Measurements from ENCODE around the gene RPH3AL. TPM values are rescaled to one million over a fixed set of nuclear protein-coding genes. Genes with fewer than 3 reads are reported as not detected.
"Not testable (repeated sequence)": the region's sequence is repeated elsewhere in the genome, so short reads cannot be mapped to it uniquely, and the experiment has no call there.

RPH3AL gene
- total RNA-seq, 1 experiment from 2014 or later, result 3.0 TPM

GRCh38 chr17:202501-202951, 150.1 kb downstream of the RPH3AL start:
- Histone ChIP-seq H2AFZ (ENCODE audit: low read length) (no peak overlapping the region), H3K18ac (ENCODE audit: insufficient read length, low read depth, low read length) (no peak overlapping the region), H2AK5ac (ENCODE audit: insufficient read length, low read length) (no peak overlapping the region), H3K23me2 (ENCODE audit: insufficient read length, low read depth, low read length, poor library complexity, severe bottlenecking) (no peaks in the 10 kb centered on the region), H4K8ac (replicated peaks; ENCODE audit: insufficient read length, low read depth, low read length) (no peak overlapping the region), H3K4me2 (ENCODE audit: insufficient read depth, insufficient read length, low read length) (no peak overlapping the region), H3K79me2 (ENCODE audit: insufficient read depth, low read length) (no peaks in the 10 kb centered on the region), H4K91ac (ENCODE audit: insufficient read length, low read depth, low read length) (no peak overlapping the region), H2BK15ac (ENCODE audit: low read depth, low read length) (no peak overlapping the region), H3K4me1 (ENCODE audit: insufficient read depth, low read length) (no peaks in the 10 kb centered on the region), H2BK20ac (ENCODE audit: low read depth, low read length, poor library complexity, severe bottlenecking) (no peak overlapping the region), H3K27me3 (ENCODE audit: insufficient read depth, low read length) (no peaks in the 10 kb centered on the region), H2BK12ac (ENCODE audit: insufficient read length, low read depth, low read length) (no peak overlapping the region), H2BK5ac (ENCODE audit: insufficient read length, low read length) (no peak overlapping the region), H3K14ac (ENCODE audit: insufficient read depth, low read length) (no peak overlapping the region; the same call in 1 of the 2 replicates), H3K9me3 (ENCODE audit: control insufficient read depth, low read depth, low read length) (no peaks in the 10 kb centered on the region), H2BK120ac (ENCODE audit: low read depth, low read length, poor library complexity, severe bottlenecking) (no peak overlapping the region), H3K23ac (ENCODE audit: insufficient read length, low read depth, low read length) (no peak overlapping the region), H4K20me1 (ENCODE audit: control insufficient read depth, insufficient read depth, insufficient read length) (no peaks in the 10 kb centered on the region), H4K5ac (ENCODE audit: insufficient read length, low read depth, low read length) (no peak overlapping the region), H3T11ph (ENCODE audit: low read length) (no peak overlapping the region), H3K4ac (ENCODE audit: low read depth, low read length) (no peak overlapping the region), H3K56ac (ENCODE audit: insufficient read length, low read depth, low read length) (no peak overlapping the region), H3K79me1 (ENCODE audit: insufficient read depth, low read depth, low read length, poor library complexity, severe bottlenecking) (no peaks in the 10 kb centered on the region), H3K27ac (ENCODE audit: insufficient read length, low read depth, low read length) (no peak overlapping the region), H3K9ac (ENCODE audit: extremely low read depth, insufficient read length, low read length) (no peak overlapping the region)
- TF ChIP-seq CTCF (conservative IDR thresholded peaks at IDR 0.05), result no peak
- peaks cover 17 to 38% of the 10 kb centered on the region in 2 experiments for H3K4me1 Mint-ChIP-seq
- DNase-seq, result no peak
- H3K27ac Mint-ChIP-seq, result peak overlapping the region in 1 of 3 experiments; percentile 70; a peak in 1 of 7 replicates
- H3K36me3 Mint-ChIP-seq (ENCODE audit: insufficient read depth in 1 of 3, low read depth in 3 of 3), result peaks cover 0 to 12% (median 8%) of the 10 kb centered on the region in 3 experiments
- peaks cover 10 to 20% of the 10 kb centered on the region in 2 experiments; a peak in 4 of 5 replicates for H3K9me3 Mint-ChIP-seq
- H3K4me3 Mint-ChIP-seq, result no peak overlapping the region
- WGBS (ENCODE audit: extremely low coverage, insufficient read length, low lambda C conversion rate), result no CpG with 5 or more reads among the region's 23 CpGs
- peaks cover 17% of the 10 kb centered on the region for H3K27me3 Mint-ChIP-seq (ENCODE audit: low read depth)

- peaks cover 9 to 17% of the 10 kb centered on the region in 2 experiments; a peak in 4 of 5 replicates for H3K9me3 Mint-ChIP-seq
- not testable (repeated sequence) for H3K9me3 ChIP-seq (ENCODE audit: control insufficient read depth, low read depth, low read length); H4K91ac ChIP-seq (ENCODE audit: insufficient read length, low read depth, low read length); H3K23me2 ChIP-seq (ENCODE audit: insufficient read length, low read depth, low read length, poor library complexity, severe bottlenecking); H2AFZ ChIP-seq (ENCODE audit: low read length); H4K8ac ChIP-seq (replicated peaks; ENCODE audit: insufficient read length, low read depth, low read length); H3K27ac ChIP-seq (ENCODE audit: insufficient read length, low read depth, low read length); H3K79me2 ChIP-seq (ENCODE audit: insufficient read depth, low read length); H3K27me3 ChIP-seq (ENCODE audit: insufficient read depth, low read length); H3T11ph ChIP-seq (ENCODE audit: low read length); H2BK5ac ChIP-seq (ENCODE audit: insufficient read length, low read length); H3K4me3 Mint-ChIP-seq; H3K4me2 ChIP-seq (ENCODE audit: insufficient read depth, insufficient read length, low read length); H2BK20ac ChIP-seq (ENCODE audit: low read depth, low read length, poor library complexity, severe bottlenecking); H2BK12ac ChIP-seq (ENCODE audit: insufficient read length, low read depth, low read length); H3K18ac ChIP-seq (ENCODE audit: insufficient read length, low read depth, low read length); DNase-seq; H4K20me1 ChIP-seq (ENCODE audit: control insufficient read depth, insufficient read depth, insufficient read length); H3K23ac ChIP-seq (ENCODE audit: insufficient read length, low read depth, low read length); H3K79me1 ChIP-seq (ENCODE audit: insufficient read depth, low read depth, low read length, poor library complexity, severe bottlenecking); H4K5ac ChIP-seq (ENCODE audit: insufficient read length, low read depth, low read length); H3K56ac ChIP-seq (ENCODE audit: insufficient read length, low read depth, low read length); H3K9ac ChIP-seq (ENCODE audit: extremely low read depth, insufficient read length, low read length); H3K14ac ChIP-seq (ENCODE audit: insufficient read depth, low read length); H3K4me1 ChIP-seq (ENCODE audit: insufficient read depth, low read length); H3K27ac Mint-ChIP-seq; H3K4ac ChIP-seq (ENCODE audit: low read depth, low read length); H3K36me3 Mint-ChIP-seq (ENCODE audit: insufficient read depth in 1 of 3, low read depth in 3 of 3); H2BK120ac ChIP-seq (ENCODE audit: low read depth, low read length, poor library complexity, severe bottlenecking); H2AK5ac ChIP-seq (ENCODE audit: insufficient read length, low read length); H2BK15ac ChIP-seq (ENCODE audit: low read depth, low read length)
- WGBS (ENCODE audit: extremely low coverage, insufficient read length, low lambda C conversion rate), result no CpG with 5 or more reads among the region's 13 CpGs
- peaks cover 17 to 38% of the 10 kb centered on the region in 2 experiments for H3K4me1 Mint-ChIP-seq
- H3K27me3 Mint-ChIP-seq (ENCODE audit: low read depth), result peaks cover 15% of the 10 kb centered on the region
Measured at GRCh38 chr17:201736-202135, 150.9 kb downstream of the RPH3AL start.

All from H9 (cell line).